GM10248 (cell line): ENCODE data around the gene SCFD2.

Source experiments
- CTCF ChIA-PET: fragments of 300-600 bp; sonication (Branson Sonifier 250); formaldehyde crosslinking; extraction: SDS; loops from one replicate; lab custom pipeline; 2021; ENCODE audit warnings: antibody characterized with exemption; lab: Yijun Ruan, JAX
- POLR2A ChIA-PET: fragments of 350-650 bp; sonication (Branson Sonifier 250); formaldehyde crosslinking; extraction: SDS; loops from one replicate; lab custom pipeline; 2020; ENCODE audit warnings: antibody characterized with exemption; lab: Yijun Ruan, JAX
- DNase-seq: peaks from one replicate; pipeline ENCODE4 v3.0.0; 2012; ENCODE audit errors: extremely low spot score
- CTCF ChIP-seq: IDR thresholded peaks from 2 replicates; pipeline ENCODE4 v1.5.1; 2012; ENCODE audit warnings: mild to moderate bottlenecking, low read depth; ENCODE audit errors: extremely low read depth, missing control alignments, control extremely low read depth

The SCFD2 gene

GRCh38 chr4:52968241-52968640, 397.6 kb downstream of the SCFD2 start:
- no peak for DNase-seq
- POLR2A ChIA-PET = no interaction called here
- no peak for TF ChIP-seq CTCF
- CTCF ChIA-PET = no interaction called here

GRCh38 chr4:52966781-52967180, 399.1 kb downstream of the SCFD2 start:
- CTCF ChIA-PET = no interaction called here
- POLR2A ChIA-PET = no interaction called here
- no peak for TF ChIP-seq CTCF
- DNase-seq = no peak

- POLR2A ChIA-PET = no interaction called here
- no peak for TF ChIP-seq CTCF
- CTCF ChIA-PET = no interaction called here
- DNase-seq = no peak
Measured at GRCh38 chr4:52966172-52966571, 399.7 kb downstream of the SCFD2 start.

DNA sequence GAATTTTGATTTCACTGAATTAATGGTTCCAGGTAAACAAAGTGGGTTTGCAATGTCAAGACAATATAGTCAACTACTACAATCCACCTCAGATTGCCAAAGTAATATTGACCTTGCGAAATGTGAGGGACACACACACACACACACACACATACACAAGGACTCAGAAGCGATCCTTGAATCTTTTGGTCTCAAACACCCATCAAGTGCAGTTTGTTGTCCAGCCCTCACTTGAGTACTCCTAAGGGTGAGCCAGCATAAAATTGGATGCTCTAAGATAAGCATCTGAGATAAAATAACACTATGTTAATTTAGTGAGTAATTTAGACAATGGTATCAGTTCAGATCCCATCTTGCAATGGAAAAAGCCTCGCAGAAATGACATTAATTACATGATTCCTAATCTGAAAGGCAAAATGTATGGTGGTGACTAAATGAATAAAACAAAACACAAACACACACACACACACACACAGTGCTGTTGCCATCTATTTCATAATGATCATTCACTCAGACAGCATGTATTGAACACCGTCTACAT, 401.2 kb downstream of the SCFD2 start:
- no peak for TF ChIP-seq CTCF
- DNase-seq = no peak
- POLR2A ChIA-PET = no interaction called here
- CTCF ChIA-PET = no interaction called here

DNA sequence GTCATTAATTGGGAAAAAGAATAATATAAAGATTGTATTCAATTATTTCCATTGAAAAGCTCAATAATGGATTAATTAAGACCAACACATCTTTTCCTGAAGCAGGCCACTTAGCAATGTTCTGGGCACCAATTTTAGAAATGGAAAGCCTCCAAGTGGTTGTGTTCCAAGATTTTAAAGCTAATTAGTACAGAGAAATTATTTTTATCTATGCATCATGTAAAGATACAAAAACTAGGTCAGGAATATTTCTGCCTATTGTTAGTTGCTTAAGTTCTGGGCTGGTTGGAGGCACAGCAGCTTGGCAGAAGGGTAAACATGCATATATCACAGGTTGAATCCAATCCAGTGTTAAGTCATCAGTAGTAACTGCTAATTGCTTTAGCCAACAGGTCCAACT, 401.9 kb downstream of the SCFD2 start:
- ChIA-PET POLR2A (no interaction called here), CTCF (no interaction called here)
- TF ChIP-seq CTCF = no peak
- no peak for DNase-seq

GRCh38 chr4:52962721-52963120, 403.1 kb downstream of the SCFD2 start:
- no peak for TF ChIP-seq CTCF
- POLR2A ChIA-PET = no interaction called here
- no peak for DNase-seq
- CTCF ChIA-PET = interaction anchor here (0.8 to 2.0 kb wide), 6 partner anchors 9 to 417 kb away, joined by 3 to 14 read pairs (median 5); no protein-coding TSS in a partner anchor
